AG09309 (cell line): ENCODE measurements around the gene NCF4.

Experiments used
- DNase-seq: peaks from one replicate; pipeline ENCODE4 v3.0.0-alpha.2; 2010; ENCODE audit warnings: low read depth
- H3K4me3 ChIP-seq: 2 replicates; pipeline ENCODE4 v1.5.1; 2011; ENCODE audit warnings: mild to moderate bottlenecking, low read depth, low read length, moderate library complexity; ENCODE audit not compliant: control insufficient read depth
- TF ChIP-seq, protein P1 (sequence below): IDR thresholded peaks from 2 replicates; pipeline ENCODE4 v1.5.1; 2011; ENCODE audit warnings: mild to moderate bottlenecking, low read depth, low read length, inconsistent platforms; ENCODE audit not compliant: insufficient read depth, control insufficient read depth; ENCODE audit errors: missing control alignments

Gene NCF4

GRCh38 chr22:36856792-36857135, 4.0 kb upstream of the NCF4 start:
- TF ChIP-seq, protein P1, sequence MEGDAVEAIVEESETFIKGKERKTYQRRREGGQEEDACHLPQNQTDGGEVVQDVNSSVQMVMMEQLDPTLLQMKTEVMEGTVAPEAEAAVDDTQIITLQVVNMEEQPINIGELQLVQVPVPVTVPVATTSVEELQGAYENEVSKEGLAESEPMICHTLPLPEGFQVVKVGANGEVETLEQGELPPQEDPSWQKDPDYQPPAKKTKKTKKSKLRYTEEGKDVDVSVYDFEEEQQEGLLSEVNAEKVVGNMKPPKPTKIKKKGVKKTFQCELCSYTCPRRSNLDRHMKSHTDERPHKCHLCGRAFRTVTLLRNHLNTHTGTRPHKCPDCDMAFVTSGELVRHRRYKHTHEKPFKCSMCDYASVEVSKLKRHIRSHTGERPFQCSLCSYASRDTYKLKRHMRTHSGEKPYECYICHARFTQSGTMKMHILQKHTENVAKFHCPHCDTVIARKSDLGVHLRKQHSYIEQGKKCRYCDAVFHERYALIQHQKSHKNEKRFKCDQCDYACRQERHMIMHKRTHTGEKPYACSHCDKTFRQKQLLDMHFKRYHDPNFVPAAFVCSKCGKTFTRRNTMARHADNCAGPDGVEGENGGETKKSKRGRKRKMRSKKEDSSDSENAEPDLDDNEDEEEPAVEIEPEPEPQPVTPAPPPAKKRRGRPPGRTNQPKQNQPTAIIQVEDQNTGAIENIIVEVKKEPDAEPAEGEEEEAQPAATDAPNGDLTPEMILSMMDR, result no peak
- no peak overlapping the region for H3K4me3 ChIP-seq
- no peak for DNase-seq

DNA sequence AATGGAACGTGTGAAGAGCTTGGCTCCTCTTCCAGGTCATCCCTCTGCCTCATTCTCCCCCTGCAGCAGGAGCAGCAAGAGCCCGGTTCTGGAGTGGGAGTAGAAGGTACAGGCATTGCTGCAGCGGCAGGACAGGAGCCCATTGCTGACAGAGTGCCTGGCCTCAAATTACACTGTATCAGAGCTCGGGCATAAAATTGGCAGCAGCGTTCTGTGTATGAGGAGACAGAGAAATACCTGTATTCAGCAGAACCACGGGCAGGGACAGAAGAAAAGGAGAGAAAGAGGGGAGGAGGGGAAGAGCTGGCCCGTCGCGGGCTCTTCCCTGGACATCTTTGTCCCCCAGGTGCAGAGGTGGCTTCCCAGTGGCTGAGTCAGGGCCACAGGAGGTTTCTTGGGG, 2.6 kb upstream of the NCF4 start:
- H3K4me3 ChIP-seq, result no peak overlapping the region
- no peak for DNase-seq
- TF ChIP-seq, protein P1, result no peak

- no peak overlapping the region for H3K4me3 ChIP-seq
- no peak for DNase-seq
- TF ChIP-seq, protein P1, result no peak
Observed at GRCh38 chr22:36858966-36859365, 1.8 kb upstream of the NCF4 start.

- H3K4me3 ChIP-seq, result no peak overlapping the region
- no peak for DNase-seq
- TF ChIP-seq, protein P1, result no peak
Observed at GRCh38 chr22:36860017-36860416, 789 bp upstream of the NCF4 start.

DNA sequence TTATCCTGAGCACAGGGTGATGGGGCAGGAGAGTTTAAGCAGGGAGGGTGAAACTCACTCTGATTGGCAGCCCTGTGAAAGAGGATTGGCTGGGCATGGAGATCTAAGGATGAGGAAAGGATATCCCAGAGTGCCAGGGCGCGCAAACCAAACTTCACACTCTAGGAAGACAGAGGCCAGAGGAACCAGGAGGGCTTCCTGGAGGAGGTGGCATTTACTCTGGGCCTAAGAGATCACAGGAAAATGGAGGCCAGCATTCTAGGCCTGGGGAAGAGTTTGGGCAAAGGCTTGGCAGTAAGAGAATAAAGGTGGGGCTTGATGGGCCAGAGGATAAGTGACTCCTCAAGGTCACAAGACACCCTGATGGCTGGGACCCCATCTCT, 377 bp upstream of the NCF4 start:
- no peak overlapping the region for H3K4me3 ChIP-seq
- no peak for DNase-seq
- TF ChIP-seq, protein P1, result no peak

GRCh38 chr22:36862251-36863242, 1.7 kb downstream of the NCF4 start:
- no peak overlapping the region for H3K4me3 ChIP-seq
- TF ChIP-seq, protein P1, result no peak
- no peak for DNase-seq

GRCh38 chr22:36863281-36863680, 2.5 kb downstream of the NCF4 start:
- no peak overlapping the region for H3K4me3 ChIP-seq
- no peak for DNase-seq
- TF ChIP-seq, protein P1, result no peak
